Tibial artery (tissue), 4 donors: Measurements from ENCODE around the gene VSX1.

Experiments used
- DNase-seq, 2 donors: peaks; one replicate each; pipeline ENCODE4 v3.0.0-alpha.2; 2019
- H3K27ac ChIP-seq, 2 donors: fragments of 200-600 bp; sonication (generic) in 1 of 2; 1 replicate in 1 of 2; 2 replicates in 1 of 2; pipeline ENCODE4 v1.5.1; 2018 to 2019; ENCODE audit warnings: mild to moderate bottlenecking in 1 of 2
- H3K27me3 ChIP-seq, 2 donors: fragments of 200-600 bp; sonication (generic) in 1 of 2; one replicate each; pipeline versions ENCODE4 v1.5.1 to v1.6.0; 2016 to 2019
- H3K36me3 ChIP-seq, 3 donors: fragments of 200-600 bp; sonication (generic) in 2 of 3; one replicate each; pipeline ENCODE4 v1.5.1; 2016 to 2019; ENCODE audit warnings: mild to moderate bottlenecking in 2 of 3
- H3K4me1 ChIP-seq, 4 donors: fragments of 200-600 bp; sonication (generic) in 2 of 4; 1 replicate in 3 of 4; 2 replicates in 1 of 4; pipeline ENCODE4 v1.5.1; 2016 to 2019
- H3K4me3 ChIP-seq, 2 donors: fragments of 200-600 bp; sonication (generic) in 1 of 2; 1 replicate in 1 of 2; 2 replicates in 1 of 2; pipeline ENCODE4 v1.5.1; 2018 to 2019; ENCODE audit warnings: mild to moderate bottlenecking in 2 of 2
- H3K9me3 ChIP-seq, 3 donors: fragments of 200-600 bp; sonication (generic) in 1 of 3; one replicate each; pipeline ENCODE4 v1.5.1; 2016 to 2019
- CTCF ChIP-seq, 2 experiments: fragments of 200-600 bp in 1 of 2; fragments of 450-650 bp in 1 of 2; IDR thresholded peaks; one replicate each; pipeline ENCODE4 v1.5.1; 2017 to 2019; ENCODE audit warnings: antibody characterized with exemption in 2 of 2, mild to moderate bottlenecking in 1 of 2, moderate library complexity in 1 of 2
- intact Hi-C: fragments of 100-400 bp; cut with DNase I; formaldehyde crosslinking; loops from one replicate; pipeline ENCODE4 v1.15.0; 2023; ENCODE audit warnings: low total_unique reads

The VSX1 gene

DNA sequence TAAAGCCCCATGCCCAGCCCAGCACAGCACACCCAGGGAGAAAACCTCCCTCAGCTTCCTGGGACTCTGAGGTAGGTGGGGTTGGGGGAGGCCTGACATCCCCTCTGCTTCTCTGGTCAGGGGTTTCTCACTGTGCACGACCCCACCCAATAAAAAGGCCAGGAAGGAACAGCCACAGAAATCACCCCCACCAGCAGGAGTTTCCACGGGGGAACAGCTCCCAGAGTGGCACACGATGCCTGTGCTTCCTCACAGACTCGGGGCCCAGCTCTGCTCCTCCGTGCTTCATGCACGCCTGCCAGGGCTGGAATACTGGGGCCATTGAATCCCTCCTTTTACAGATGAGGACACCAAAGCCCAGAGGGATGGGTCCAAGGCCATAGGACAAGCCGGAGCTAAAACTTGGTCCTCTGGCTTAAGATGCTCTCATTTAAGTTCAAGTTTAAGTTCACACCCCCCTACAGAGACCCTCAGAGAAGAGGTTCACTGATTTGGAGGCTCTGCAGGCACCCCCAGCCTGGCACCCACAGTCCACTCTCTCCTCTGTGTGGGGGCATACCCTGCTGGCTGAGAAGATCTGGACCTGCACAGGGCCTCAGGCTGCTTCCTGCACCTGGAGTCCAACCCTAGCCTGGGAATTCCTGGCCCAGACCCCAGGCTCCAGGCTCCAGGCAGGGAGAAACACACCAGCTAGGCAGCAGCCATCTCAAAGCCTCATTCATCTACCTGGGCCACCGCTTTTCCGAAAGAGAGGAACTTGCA lies 38.3 kb downstream of the VSX1 start:
- peak in 1 of 2 donors; percentile 48 for DNase-seq
- Histone ChIP-seq H3K4me1 (peaks cover 11 to 98% (median 91%) of the 10 kb centered on the region in 4 donors), H3K27ac (peak overlapping the region; percentile 51 to 85)

DNA sequence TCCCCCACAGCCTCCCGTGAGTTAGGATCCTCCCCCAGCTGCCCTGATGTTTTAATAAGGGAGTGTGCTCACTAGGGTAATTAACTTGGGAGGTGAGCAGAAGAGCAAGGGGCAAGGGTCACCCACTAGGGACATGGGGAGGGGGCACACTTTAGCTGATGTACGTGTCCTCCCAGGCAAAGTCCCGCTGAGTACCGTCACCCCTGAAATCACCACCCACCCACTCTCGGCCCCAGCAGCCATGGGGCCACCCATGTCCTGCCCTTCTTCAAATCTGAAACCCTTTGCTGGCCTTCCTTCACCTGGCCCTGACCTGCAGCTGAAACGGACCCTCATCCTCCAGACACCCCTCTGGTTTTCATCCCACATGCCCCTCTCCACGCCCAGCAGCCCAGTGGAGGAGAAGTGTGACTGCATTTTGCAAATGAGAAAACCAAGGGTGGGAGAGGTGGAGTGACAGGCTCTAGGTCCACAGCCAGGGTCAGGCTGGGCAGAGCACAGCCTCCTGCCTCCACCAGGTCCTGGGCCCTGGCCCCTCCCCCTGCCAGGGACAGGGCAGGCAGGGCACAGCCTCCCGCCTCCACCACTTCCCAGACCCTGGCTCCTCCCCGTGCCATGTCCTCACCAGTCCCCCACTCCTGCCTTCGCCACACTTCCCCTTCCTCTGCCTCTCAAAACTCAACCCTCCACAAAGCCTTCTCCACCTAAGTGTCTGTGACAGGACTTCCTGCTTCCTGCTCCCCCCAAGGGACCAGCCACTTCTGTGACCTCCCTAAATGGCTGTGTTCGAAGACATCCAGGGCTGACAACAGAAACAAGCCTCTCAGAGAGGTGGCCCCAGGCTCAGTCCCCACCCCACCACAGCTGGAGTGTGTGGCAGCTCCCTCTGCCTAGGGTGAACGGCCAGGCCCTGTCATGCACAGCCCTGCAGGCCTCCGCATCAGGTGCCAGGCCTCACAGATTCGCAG lies 39.1 kb downstream of the VSX1 start:
- TF ChIP-seq CTCF (IDR thresholded peaks at IDR 0.05) = no peak
- Histone ChIP-seq H3K27ac (peak overlapping the region; percentile 51 to 85), H3K27me3 (no peaks in the 10 kb centered on the region), H3K4me3 (no peak overlapping the region), H3K4me1 (peaks cover 16 to 98% (median 93%) of the 10 kb centered on the region in 4 donors), H3K9me3 (no peaks in the 10 kb centered on the region), H3K36me3 (peaks cover 6 to 28% (median 16%) of the 10 kb centered on the region in 3 donors)
- intact Hi-C loops = no loop called here
- peak in 1 of 2 donors; percentile 65 for DNase-seq

More for the DNA sequence above, 38.3 kb downstream of the VSX1 start:
- no peaks in the 10 kb centered on the region for H3K27me3 ChIP-seq
- H3K4me3 ChIP-seq = no peak overlapping the region
- peaks cover 8 to 30% (median 16%) of the 10 kb centered on the region in 3 donors for H3K36me3 ChIP-seq
- H3K9me3 ChIP-seq = no peaks in the 10 kb centered on the region
- intact Hi-C loops = no loop called here
- no peak for TF ChIP-seq CTCF (IDR thresholded peaks at IDR 0.05)

DNA sequence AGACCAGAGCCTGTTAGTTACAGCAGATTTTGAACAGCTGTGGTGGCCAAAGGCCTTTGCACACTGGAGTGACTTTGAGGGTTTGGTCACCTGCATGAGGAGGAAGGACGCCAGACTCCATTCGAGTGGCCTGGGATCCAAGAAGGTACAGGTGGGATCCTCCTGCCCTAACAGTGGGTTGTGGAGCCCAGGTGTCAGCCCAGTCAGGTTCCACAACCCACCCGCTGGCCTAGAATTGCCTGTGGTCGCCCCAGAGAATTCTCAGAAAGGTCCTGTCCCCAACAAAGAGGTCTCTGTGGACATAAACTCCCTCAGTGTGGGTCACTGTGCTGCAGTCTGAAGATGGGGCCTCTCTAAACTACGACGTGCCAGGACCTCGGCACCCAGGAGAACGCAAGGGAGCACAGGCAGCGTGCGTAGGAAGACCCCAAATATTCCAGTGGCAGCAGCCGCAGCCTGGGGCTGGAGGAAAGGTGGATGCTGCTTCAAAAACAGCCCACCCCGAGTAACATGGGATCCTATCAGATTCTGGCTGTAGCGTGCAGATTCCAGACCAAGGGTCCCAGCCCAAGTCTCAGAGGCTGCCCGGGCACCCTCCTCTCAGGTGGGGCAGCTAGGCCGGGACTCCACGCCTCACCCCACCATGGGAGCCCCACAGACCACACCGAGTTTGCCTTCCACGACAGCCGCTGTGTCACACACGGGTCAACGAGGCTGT lies 40.0 kb downstream of the VSX1 start:
- Histone ChIP-seq H3K4me3 (no peak overlapping the region), H3K36me3 (peaks cover 0 to 19% (median 10%) of the 10 kb centered on the region in 3 donors), H3K9me3 (no peaks in the 10 kb centered on the region), H3K27me3 (no peaks in the 10 kb centered on the region), H3K4me1 (peaks cover 16 to 100% (median 94%) of the 10 kb centered on the region in 4 donors), H3K27ac (peak overlapping the region; percentile 51 to 85)
- no peak for TF ChIP-seq CTCF (IDR thresholded peaks at IDR 0.05)
- intact Hi-C loops = no loop called here
- no peak for DNase-seq

GRCh38 chr20:25040438-25040831 lies 41.5 kb downstream of the VSX1 start:
- peak; percentile 66 to 83 for DNase-seq
- Histone ChIP-seq H3K27ac (peak overlapping the region; percentile 84 to 85), H3K9me3 (no peaks in the 10 kb centered on the region), H3K4me3 (peak overlapping the region in 1 of 2 donors; percentile 12), H3K36me3 (peaks cover 0 to 4% (median 0%) of the 10 kb centered on the region in 3 donors), H3K27me3 (no peaks in the 10 kb centered on the region), H3K4me1 (peaks cover 16 to 100% (median 96%) of the 10 kb centered on the region in 4 donors)
- intact Hi-C loops = no loop called here
- TF ChIP-seq CTCF (IDR thresholded peaks at IDR 0.05) = no peak
